Ishikawa (cell line): ENCODE measurements around the gene DAGLB.

Experiments
- CREB1 ChIP-seq: IDR thresholded peaks from 2 replicates; pipeline ENCODE4 v1.6.1; 2012; ENCODE audit warnings: low read depth
- EP300 ChIP-seq: IDR thresholded peaks from 2 replicates; pipeline ENCODE4 v1.6.1; 2012; ENCODE audit warnings: borderline replicate concordance
- FOXM1 ChIP-seq: IDR thresholded peaks from 2 replicates; pipeline ENCODE4 v1.6.1; 2012; ENCODE audit warnings: low read depth, borderline replicate concordance
- MAX ChIP-seq: IDR thresholded peaks from 2 replicates; pipeline ENCODE4 v1.6.1; 2012
- NFIC ChIP-seq: IDR thresholded peaks from 2 replicates; pipeline ENCODE4 v1.6.1; 2012
- RAD21 ChIP-seq: IDR thresholded peaks from 2 replicates; pipeline ENCODE4 v1.6.1; 2012; ENCODE audit warnings: low read depth
- TAF1 ChIP-seq: IDR thresholded peaks from 2 replicates; pipeline ENCODE4 v1.6.1; 2012; ENCODE audit warnings: low read depth, mild to moderate bottlenecking
- USF1 ChIP-seq: IDR thresholded peaks from 2 replicates; pipeline ENCODE4 v1.6.1; 2012
- ZBTB7A ChIP-seq: IDR thresholded peaks from 2 replicates; pipeline ENCODE4 v1.6.1; 2012; ENCODE audit warnings: low read depth

- no peak for TF ChIP-seq USF1
- no peak for TF ChIP-seq EP300
- TF ChIP-seq NFIC = no peak
- no peak for TF ChIP-seq MAX
- TF ChIP-seq ZBTB7A = no peak
- TF ChIP-seq TAF1 = no peak
- TF ChIP-seq CREB1 = no peak
- no peak for TF ChIP-seq FOXM1
- no peak for TF ChIP-seq RAD21
Measured at GRCh38 chr7:6494365-6494764, 46.6 kb upstream of the DAGLB start.
